Activated gamma-delta T cell (primary cell): ENCODE results near the gene RHEB.
"Not testable (repeated sequence)": the region's sequence is repeated elsewhere in the genome, so short reads cannot be mapped to it uniquely, and the experiment has no call there.

Experiments used
- DNase-seq: peaks from one replicate; lab custom pipeline; 2025; lab: John Stamatoyannopoulos, UW
- total RNA-seq, 2 donors: gene quantifications; one replicate each; lab custom pipeline; 2026; lab: John Stamatoyannopoulos, UW

RHEB gene
- total RNA-seq, result 31.7 to 42.7 reads per million in 2 donors

DNA sequence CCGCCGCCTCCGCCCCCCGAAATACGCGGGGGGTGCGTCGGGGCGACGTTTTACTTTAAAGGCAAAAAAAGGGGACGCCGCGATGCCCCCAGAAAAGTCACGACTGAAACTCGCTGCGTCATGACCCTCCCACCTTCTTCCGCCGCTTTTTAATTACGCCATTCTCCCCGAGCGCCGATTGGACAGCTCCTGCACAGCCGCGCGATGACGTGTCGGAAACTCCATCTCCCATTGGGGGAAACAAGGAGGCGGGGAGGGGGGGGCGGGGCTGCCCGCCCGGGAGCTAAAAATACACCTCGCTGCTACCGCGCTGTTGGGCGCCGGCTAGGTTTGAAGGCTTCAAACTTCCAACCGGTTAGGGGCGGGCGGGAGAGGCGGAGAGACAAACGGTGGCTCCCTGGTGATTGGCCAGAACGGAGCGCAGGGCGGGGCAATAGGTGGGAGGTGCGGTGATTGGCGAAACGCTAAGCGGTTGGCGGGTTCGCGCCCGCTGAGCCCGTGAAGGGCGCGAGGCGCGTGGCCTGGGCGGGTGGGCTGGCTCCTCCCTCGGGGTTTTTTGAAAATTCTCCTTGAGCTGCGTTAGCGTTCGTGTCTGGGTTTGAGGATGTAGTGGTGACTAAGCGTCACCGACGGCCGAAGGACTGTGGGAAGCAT lies at the start of gene RHEB:
Gene RHEB, minus strand, starts transcription at position 131 of the 654 bp plus-strand sequence. CDS start 384 bp downstream, outside the sequence.
- DNase-seq, result peak; percentile 89

GRCh38 chr7:151566897-151567320 lies 47.2 kb upstream of the RHEB start:
- DNase-seq, result no peak

GRCh38 chr7:151565541-151565940 lies 45.8 kb upstream of the RHEB start:
- no peak for DNase-seq

- no peak for DNase-seq
Observed at GRCh38 chr7:151560243-151560642, 40.5 kb upstream of the RHEB start.

DNA sequence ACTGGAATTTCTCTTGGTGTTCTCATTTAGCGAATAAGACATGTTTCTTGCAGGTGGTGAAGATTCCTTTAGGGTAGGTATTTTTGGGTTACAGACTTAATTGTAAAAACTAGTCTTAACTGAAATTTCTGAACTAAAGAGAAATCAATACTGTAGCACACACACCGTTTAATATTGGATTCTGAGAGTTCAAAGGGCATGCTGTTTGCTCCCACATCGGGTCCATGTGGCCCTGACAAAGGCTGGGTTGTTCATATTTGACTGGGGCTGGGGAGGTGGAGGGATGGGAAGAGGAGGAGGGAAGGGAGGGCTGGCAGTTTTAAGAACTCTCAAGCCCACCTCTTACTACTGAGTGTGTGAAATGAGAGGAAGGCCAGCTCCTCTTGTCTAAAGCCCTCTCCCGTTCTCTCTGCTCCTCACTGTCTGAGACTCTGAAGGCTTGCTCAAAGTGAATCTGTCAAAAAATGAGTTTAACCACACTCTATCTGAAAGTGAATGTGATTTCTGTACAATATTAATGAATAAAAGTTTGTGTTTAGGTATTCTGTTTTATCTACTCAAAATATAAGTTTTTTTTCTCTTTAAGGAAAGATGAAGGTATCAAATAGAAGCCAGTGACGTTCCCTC lies 40.0 kb upstream of the RHEB start:
- DNase-seq, result no peak

DNA sequence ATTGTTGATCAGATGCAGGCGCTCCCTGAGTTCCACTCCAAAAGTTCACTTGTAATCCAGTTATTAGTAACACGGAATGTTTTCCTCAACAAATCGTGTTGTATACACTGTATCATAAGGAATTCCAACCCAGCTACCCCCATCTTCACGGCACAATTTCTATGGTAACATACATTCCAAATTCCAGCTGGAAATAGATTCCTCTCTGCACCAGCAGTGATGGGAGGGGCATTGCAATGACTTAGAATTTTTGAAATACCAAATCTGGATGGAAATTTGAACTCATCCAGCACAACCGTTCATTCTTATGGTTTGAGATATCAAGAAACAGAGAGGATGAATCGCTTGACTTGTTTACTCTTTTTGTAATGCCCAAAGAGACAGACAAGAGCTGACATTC lies 38.9 kb upstream of the RHEB start:
- DNase-seq, result no peak

DNA sequence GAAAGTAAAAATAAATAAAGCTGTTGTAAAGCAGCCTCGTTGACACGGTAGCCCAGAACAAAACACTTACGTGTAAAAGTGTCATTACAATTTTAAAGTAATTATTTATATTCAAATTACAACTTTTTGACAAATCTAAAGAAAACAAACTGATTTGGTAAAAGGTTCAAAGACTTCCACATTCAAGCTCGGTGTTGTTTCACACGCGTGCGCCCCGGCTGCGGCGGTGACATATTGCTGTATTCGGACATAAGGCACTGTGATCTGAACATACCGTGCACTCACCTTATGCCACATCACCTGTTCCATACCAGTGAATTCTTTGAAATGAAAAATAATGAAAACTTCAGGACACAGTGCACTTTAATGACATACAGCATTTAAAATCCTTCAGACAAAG lies 36.9 kb upstream of the RHEB start:
- no peak for DNase-seq

DNA sequence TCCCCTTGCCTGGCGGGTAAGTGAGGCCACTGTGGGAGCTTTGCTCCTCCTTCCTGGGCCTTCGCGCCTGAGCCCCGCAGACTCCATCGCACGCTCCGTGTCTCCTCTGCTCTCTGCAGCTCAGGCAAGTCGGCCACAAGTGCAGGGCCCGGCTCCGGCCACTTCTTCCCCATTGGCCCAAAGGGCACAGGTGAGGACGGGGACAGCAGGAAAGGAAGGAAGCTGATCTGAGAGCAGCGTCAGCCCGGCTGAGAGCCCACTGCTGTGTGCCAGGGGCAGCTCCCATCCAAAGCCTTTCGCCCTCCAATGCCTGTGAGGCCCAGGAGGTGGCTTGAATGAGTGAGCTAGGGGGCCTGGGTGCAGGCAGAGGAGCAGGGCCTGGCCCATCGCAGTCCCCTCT lies 33.7 kb upstream of the RHEB start:
- no peak for DNase-seq

GRCh38 chr7:151552352-151553028 lies 32.8 kb upstream of the RHEB start:
- no peak for DNase-seq

GRCh38 chr7:151551820-151552219 lies 32.1 kb upstream of the RHEB start:
- DNase-seq, result no peak

- no peak for DNase-seq
Observed at GRCh38 chr7:151550656-151551286, 31.1 kb upstream of the RHEB start.

GRCh38 chr7:151549644-151550043 lies 29.9 kb upstream of the RHEB start:
- DNase-seq, result no peak

- DNase-seq, result no peak
Observed at GRCh38 chr7:151549083-151549482, 29.4 kb upstream of the RHEB start.

DNA sequence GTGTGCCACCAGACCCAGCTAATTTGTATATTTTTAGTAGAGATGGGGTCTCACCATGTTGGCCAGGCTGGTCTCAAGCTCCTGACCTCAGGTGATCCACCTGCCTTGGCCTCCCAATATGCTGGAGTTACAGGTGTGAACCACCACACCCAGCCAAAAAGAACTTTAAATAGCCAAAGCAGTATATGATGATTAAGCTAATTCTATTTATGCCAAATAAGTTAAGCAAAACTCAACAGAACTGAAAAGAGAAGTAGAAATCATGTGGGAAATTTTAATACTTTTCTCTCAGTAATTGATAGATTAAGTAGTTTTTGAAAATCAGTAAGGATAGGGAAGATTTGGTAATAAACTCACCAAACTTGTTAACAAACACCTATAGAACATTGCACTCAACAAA lies 24.5 kb upstream of the RHEB start:
- DNase-seq, result no peak

DNA sequence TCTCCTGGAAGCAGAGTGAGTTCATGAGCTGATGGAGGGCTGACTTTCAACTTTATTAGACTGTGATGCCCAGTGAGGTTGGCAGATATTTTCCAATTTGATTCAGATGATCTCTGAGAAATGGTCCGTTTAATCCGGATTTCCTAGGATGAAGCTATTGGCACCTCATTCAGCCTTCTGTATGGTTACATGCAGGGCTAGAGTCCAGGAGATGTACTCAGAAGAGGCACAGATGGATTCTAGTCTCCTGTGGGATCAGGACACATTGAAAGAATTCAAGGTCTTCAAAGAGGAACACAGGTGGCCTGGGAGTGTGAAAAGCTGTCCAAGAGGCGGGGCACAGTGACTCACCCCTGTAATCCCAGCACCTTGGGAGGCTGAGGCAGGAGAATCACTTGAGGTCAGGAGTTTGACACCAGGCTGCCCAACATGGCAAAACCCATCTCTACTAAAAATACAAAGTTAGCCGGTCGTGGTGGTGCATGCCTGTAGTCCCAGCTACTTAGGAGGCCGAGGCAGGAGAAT lies 23.0 kb upstream of the RHEB start:
- no peak for DNase-seq

GRCh38 chr7:151541709-151542499 lies 22.2 kb upstream of the RHEB start:
- no peak for DNase-seq

DNA sequence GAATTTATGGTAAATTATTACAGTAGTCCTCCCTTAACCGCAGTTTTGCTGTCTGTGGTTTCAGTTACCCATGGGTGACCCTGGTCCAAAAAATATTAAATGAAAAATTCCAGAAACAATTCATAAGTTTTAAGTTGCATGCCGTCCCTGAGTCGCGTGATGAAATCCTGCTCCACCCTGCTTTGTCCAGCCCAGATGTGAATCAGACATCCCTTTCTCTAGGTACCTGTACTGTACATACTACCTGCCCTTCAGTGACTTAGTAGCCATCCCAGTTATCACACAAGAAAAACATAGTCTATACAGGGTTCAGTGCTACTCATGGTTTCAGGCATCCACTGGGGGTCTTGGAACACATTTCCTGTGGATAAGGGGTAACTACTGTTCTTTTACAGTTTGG lies 20.5 kb upstream of the RHEB start:
- DNase-seq, result no peak

GRCh38 chr7:151539088-151539671 lies 19.5 kb upstream of the RHEB start:
- DNase-seq, result no peak

GRCh38 chr7:151537818-151538561 lies 18.3 kb upstream of the RHEB start:
- DNase-seq, result no peak

DNA sequence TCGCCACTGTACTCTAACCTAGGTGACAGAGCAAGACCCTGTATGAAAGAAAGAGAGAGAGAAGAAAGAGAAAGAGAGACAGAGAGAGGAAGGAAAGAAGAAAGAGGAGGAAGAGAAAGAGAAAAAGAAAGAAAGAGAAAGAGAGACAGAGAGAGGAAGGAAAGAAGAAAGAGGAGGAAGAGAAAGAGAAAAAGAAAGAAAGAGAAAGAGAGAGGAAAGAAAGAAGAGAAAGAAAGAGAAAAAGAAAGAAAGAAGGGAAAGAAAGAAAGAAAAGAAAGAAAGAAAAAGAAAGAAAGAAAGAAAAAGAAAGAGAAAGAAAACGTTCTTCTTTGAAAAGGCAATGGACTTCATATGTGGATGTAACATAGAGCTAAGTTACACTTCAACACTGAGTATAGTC lies 16.5 kb upstream of the RHEB start:
- DNase-seq, result not testable (repeated sequence)

DNA sequence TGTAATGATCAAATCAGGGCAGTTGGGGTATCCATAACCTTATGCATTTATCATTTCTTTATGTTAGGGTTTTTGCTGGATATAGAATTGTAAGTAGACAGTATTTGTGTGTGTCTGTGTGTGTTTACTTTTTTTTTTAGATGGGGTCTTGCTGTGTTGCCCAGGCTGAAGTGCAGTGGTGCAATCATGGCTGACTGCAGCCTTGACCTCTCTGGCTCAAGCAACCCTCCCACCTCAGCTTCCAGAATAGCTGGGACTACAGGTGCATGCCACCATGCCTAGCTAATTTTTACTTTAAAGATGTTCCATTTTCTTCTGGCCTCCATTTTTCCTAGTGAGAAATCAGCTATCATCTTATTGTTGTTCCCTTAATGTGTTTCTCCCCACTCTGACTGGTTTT lies 10.1 kb upstream of the RHEB start:
- DNase-seq, result no peak
